Stimulated activated CD8-positive, alpha-beta memory T cell treated with anti-CD3 and anti-CD28 coated beads, Interleukin-4, amount 100 ng/mL, for 48 hours (primary cell): ENCODE measurements around the gene GAGE13.
"Not testable (repeated sequence)": the region's sequence is repeated elsewhere in the genome, so short reads cannot be mapped to it uniquely, and the experiment has no call there.

Experiments
- DNase-seq: peaks from one replicate; pipeline ENCODE4 v3.0.0-alpha.2; 2020

Gene GAGE13, protein sequence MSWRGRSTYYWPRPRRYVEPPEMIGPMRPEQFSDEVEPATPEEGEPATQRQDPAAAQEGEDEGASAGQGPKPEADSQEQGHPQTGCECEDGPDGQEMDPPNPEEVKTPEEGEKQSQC

GRCh38 chrX:49331282-49331681, at the start of gene GAGE13:
Gene GAGE13 (plus strand): TSS chrX:49331582. CDS start chrX:49332738, 1,156 bp downstream.
- DNase-seq: not testable (repeated sequence)

DNA sequence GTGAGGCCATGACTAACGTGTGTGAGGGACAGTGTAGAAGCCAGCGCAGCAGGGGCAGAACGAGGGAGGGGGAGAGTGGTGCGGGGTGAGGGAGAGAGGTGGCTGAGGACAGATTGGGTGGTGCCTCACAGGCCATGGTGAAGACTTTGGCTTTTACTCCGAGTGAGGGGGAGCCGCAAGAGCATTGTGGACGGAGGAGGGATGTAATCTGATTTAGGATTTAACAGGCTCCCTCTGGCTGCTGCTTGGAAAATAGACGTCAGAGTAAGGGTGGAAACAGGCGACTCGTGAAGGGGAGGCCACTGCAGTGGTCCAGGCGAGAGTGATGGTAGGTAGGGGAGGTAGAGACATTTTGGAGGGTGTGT, 48.8 kb upstream of the GAGE13 start:
- no peak for DNase-seq

GRCh38 chrX:49284212-49284611, 47.2 kb upstream of the GAGE13 start:
- no peak for DNase-seq

DNA sequence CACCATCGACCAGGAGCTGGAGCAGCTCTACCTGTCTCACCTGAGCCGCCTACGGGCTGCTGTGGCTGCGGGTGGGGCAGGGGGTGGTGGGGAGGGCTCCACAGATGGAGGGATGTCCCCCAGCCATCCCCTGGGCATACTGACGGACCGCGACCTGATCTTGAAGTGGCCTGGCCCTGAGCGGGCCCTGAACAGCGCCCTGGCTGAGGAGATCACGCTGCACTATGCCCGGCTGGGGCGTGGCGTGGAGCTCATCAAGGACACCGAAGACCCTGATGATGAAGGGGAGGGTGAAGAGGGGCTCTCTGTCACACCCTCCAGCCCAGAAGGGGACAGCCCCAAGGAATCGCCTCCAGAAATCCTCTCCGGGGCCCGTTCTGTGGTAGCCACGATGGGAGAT, 45.2 kb upstream of the GAGE13 start:
- no peak for DNase-seq

DNA sequence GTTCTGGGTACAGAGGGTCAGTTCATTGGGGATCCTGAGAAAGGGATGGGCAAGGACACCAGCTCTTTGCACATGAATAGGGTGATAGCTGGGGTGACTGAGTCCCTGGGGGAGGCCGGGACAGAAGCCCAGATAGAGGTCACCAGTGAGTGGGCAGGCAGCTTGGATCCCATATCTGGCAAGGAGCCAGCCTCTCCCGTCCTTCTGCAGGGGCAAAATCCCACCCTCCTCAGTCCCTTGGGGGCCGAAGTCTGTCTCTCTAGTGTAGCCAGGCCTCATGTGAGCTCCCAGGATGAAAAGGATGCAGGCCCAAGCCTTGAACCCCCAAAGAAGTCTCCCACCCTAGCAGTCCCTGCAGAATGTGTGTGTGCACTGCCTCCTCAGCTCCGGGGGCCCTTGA, 44.8 kb upstream of the GAGE13 start:
- no peak for DNase-seq

- no peak for DNase-seq
Observed at GRCh38 chrX:49287665-49288064, 43.7 kb upstream of the GAGE13 start.

DNA sequence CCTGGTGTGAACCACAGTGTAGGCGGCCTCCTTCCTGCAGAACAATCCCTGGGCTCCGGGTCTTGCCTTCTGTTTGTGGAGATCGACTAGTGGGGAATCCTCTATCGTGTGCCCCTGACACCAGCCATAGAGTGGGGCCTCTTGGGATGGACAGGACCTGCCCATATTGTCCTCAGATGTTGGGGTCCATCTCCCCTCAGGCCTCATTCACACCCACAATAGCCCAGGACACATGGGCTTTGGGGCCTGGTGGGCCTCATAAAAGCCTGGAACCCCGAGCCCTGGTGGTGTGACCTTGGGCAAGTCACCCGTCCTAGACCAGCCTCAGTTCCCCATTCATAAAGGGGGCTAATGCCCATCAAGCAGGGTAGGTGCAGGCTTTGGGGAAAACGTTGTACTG, 41.2 kb upstream of the GAGE13 start:
- no peak for DNase-seq

DNA sequence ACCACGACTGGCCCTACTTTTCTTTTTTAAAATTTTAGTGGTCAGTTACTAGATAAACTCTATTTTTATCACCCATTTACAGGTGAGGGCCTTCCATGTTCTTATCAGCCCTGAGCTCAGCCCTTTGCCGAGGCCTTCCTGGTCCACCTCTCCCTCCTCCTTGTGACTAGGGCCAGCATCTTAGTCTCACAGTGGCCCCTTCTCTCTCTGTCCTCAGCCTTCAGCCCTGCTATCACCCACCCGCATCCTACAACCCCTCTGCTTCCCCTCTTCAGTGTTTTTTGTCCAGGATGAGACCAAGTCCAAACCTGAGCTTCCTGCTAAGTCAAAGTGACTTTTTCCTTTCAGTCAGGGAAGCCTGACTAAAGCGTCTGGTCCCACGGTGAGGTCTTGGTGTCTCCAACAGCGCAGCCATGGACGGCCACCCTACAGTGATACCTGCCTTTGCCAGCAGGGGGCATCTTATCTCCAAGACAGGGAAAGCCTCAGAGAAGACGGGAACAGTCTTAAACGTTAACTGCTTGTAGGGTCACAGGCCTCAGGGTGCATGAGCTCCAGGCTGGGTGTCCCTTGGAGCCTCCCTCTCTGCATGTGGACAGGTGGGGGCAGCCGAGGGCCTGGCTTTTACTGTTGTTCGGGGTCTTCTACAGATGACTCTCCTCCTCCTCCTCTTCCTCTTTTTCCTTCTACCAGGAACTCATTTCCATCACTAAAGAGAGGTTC, 39.6 kb upstream of the GAGE13 start:
- DNase-seq: peak; percentile 87

DNA sequence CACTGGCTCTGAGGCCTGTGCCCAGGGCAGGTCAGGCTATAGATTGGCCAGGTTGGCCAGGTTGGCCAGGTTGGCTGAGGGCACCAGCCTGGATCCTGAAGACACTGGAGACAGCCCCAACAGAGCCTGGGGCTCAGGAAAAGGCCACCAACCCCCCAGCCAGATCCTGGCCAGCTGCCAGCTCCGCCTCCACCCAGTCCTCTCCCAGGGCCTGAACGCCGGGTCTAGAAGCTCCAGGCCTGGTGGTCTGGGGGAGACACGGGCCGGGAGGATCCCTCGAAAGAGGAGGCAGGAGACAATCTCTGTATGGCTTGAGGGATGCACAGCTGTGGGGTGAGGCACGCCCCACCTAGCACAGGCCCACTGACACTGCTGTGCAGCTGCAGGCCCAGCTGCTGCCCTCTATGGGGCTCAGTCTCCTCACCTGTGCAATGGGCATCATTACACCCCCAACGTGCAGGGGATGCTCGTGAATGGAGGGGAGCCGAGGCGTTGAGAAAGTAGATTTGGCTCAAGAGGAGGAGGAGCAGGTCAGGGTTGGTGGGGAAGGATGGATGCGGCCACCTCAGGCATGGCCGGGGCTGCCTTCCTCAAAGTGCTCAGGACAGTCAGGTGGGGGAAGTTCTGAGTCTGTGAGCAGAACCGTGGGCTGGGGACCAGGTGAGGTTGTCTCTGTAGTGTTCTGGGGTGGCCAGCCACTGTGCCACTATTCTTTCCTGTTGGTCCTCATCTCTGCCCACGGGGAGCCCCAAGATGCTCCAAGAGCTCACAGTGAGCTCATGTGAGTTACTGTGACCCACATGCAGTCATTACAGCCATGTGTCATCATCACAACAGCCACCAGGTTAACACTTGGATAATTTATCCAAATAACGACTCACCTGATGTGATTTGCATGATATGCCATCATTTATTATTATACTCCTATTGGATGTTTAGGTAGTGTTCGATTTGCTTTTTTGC, 38.7 kb upstream of the GAGE13 start:
- no peak for DNase-seq

GRCh38 chrX:49299293-49299692, 32.1 kb upstream of the GAGE13 start:
- not testable (repeated sequence) for DNase-seq

GRCh38 chrX:49300703-49301102, 30.7 kb upstream of the GAGE13 start:
- no peak for DNase-seq

GRCh38 chrX:49303346-49303745, 28.0 kb upstream of the GAGE13 start, which contains the start of gene GAGE10:
Gene GAGE10 (plus strand): TSS chrX:49303646. CDS start chrX:49304860, 1,214 bp downstream.
- no peak for DNase-seq

GRCh38 chrX:49307775-49308174, 23.6 kb upstream of the GAGE13 start:
- DNase-seq: not testable (repeated sequence)

DNA sequence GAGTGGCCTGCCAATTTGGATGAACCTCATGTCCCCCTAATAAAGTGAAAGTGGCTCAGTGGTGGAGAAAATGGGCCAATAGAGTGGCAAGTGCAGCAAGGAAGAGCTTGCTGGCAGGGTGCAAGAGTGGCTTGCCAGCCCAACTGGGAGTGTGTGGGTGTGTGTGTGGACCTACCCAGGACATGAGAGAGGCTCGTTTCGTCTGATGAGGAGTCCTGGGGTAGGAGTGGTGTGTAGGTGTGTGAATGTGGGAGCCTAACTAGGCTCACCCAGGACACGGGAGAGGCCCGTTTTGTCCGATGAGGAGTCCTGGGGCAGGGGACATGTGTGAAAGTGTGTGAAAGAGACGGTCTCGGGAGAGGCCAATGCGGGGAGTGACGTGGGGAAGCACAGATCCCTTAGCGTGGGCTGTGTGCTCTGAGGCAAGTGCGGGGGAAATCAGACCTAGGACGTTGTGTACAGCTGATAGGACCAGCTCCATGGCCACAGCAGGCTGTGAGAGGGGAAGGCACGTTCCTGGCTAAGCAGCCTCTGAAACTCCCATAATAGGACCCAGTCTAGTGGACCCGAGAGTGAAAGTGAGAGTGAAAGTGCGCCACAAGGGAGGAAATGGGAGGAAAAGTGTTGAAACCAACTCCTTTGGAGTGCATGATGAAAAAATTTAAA, 22.6 kb upstream of the GAGE13 start:
- no peak for DNase-seq

- no peak for DNase-seq
Observed at GRCh38 chrX:49309401-49309981, 21.9 kb upstream of the GAGE13 start.

DNA sequence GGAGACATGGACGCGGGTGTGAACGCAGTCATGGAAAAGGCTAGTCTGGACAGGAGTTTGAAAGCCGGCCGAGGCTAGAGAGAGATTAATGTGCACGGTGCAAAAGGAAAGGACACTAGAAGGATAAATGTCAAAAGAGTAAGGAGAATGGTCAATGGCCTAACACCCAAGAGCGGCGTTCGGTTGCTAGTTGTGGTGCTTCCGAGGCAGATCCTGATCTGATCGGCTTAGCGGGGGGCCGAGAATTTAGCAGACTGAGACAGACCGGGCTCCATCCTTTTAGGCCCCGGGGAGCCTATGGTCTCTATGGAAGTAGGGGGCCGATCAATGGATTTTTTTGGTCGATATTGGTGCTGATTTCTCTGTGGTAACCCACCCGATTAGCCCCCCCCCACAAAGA, 21.0 kb upstream of the GAGE13 start:
- DNase-seq: no peak

DNA sequence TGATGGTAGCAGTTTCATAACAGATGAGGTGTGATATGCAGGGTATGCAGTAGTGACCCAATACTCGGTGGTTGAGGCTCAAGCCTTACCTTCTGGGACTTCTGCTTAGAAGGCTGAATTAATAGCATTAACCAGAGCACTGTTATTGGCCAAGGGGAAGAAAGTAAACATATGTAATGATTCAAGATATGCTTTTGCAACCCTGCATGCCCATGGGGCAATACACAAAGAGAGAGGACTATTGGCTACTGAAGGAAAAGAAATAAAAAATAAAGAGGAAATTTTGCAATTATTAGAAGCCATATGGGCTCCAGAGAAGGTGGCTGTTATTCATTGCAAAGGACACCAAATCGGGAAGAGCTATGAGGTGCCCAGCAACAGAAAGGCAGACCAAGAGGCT, 19.2 kb upstream of the GAGE13 start:
- DNase-seq: no peak

- DNase-seq: no peak
Observed at GRCh38 chrX:49316085-49316484, 15.3 kb upstream of the GAGE13 start.

DNA sequence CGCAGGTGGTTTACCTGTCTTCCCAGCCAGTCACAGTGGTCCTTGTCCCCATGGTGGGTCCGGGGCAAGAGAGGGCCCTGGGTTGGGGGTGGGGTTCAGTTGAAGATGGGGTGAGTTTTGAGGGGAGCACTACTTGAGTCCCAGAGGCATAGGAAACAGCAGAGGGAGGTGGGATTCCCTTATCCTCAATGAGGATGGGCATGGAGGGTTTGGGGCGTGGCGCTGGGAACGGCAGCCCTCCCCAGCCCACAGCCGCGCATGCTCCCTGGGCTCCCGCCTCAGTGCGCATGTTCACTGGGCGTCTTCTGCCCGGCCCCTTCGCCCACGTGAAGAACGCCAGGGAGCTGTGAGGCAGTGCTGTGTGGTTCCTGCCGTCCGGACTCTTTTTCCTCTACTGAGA, 9.6 kb upstream of the GAGE13 start, which contains the start of gene GAGE12J:
Gene GAGE12J (plus strand): TSS at position 301 of the 400 bp plus-strand sequence. CDS start 1,157 bp downstream, outside the sequence.
- DNase-seq: not testable (repeated sequence)

GRCh38 chrX:49322266-49322665, 9.1 kb upstream of the GAGE13 start:
- DNase-seq: not testable (repeated sequence)

DNA sequence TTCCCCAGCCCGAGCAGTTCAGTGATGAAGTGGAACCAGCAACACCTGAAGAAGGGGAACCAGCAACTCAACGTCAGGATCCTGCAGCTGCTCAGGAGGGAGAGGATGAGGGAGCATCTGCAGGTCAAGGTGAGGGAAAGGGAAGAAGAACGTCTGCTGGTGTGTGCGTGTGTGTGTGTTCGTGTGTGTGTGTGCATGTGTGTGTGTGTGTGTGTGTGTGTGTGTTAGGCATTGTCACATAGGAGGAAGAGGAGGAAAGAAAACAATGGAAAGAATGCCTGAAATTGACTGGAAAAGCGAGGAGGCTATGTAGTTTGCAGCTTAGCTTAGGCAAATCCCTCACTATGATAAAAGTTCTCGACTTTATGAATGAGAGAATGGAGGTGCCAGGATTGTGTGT, 7.6 kb upstream of the GAGE13 start:
- not testable (repeated sequence) for DNase-seq

GRCh38 chrX:49330421-49330820, 961 bp upstream of the GAGE13 start:
- DNase-seq: not testable (repeated sequence)
